DOHH2 (cell line): ENCODE data around the gene ENTPD3.

Experiments
- H3F3A ChIP-seq: fragments of 200-600 bp; sonication (generic), shearing (Covaris generic); 2 replicates; pipeline ENCODE4 v1.6.0; 2016; ENCODE audit warnings: antibody characterized with exemption, mild to moderate bottlenecking; ENCODE audit not compliant: control insufficient read depth, insufficient read depth
- H3K27ac ChIP-seq: fragments of 200-600 bp; sonication (generic); 2 replicates; pipeline ENCODE4 v1.5.1; 2014; ENCODE audit warnings: low read depth, mild to moderate bottlenecking, low read length, moderate library complexity
- H3K27me3 ChIP-seq: fragments of 200-600 bp; sonication (generic); 2 replicates; pipeline ENCODE4 v1.6.1; 2014; ENCODE audit warnings: mild to moderate bottlenecking, low read length, mixed read lengths; ENCODE audit not compliant: control insufficient read depth
- H3K36me3 ChIP-seq: fragments of 200-600 bp; sonication (generic); 2 replicates; pipeline ENCODE4 v1.6.1; 2014; ENCODE audit warnings: mild to moderate bottlenecking, low read length, moderate library complexity, mixed read lengths; ENCODE audit not compliant: control insufficient read depth
- H3K4me1 ChIP-seq: fragments of 200-600 bp; sonication (generic); 2 replicates; pipeline ENCODE4 v1.6.1; 2014; ENCODE audit warnings: mild to moderate bottlenecking, low read length, mixed read lengths; ENCODE audit not compliant: control insufficient read depth
- H3K4me2 ChIP-seq: fragments of 200-600 bp; sonication (generic); 2 replicates; pipeline ENCODE4 v1.6.0; 2014; ENCODE audit warnings: mild to moderate bottlenecking, low read length, moderate library complexity
- H3K4me3 ChIP-seq: fragments of 200-600 bp; sonication (generic); 2 replicates; pipeline ENCODE4 v1.5.1; 2014; ENCODE audit warnings: mild to moderate bottlenecking, low read length, mixed read lengths
- H3K79me2 ChIP-seq: fragments of 200-600 bp; sonication (generic); 2 replicates; pipeline ENCODE4 v1.6.1; 2014; ENCODE audit warnings: mild to moderate bottlenecking, low read length, mixed read lengths; ENCODE audit not compliant: control insufficient read depth
- H3K9me2 ChIP-seq: fragments of 200-600 bp; sonication (generic); replicated peaks from 2 replicates; pipeline ENCODE4 v1.6.1; 2014; ENCODE audit warnings: mild to moderate bottlenecking, low read length, mixed read lengths; ENCODE audit not compliant: control insufficient read depth
- H3K9me3 ChIP-seq: fragments of 200-600 bp; sonication (generic); 2 replicates; pipeline ENCODE4 v1.6.1; 2014; ENCODE audit warnings: antibody characterized with exemption, low read length, mixed read lengths; ENCODE audit not compliant: control insufficient read depth, insufficient read depth
- H4K20me1 ChIP-seq: fragments of 200-600 bp; sonication (generic); 2 replicates; pipeline ENCODE4 v1.6.0; 2014; ENCODE audit warnings: low read depth, mild to moderate bottlenecking, antibody characterized with exemption, low read length, moderate library complexity; ENCODE audit not compliant: control insufficient read depth, insufficient read depth
- CTCF ChIP-seq: fragments of 200-600 bp; sonication (generic); IDR thresholded peaks from one replicate; pipeline ENCODE4 v1.5.1; 2014; ENCODE audit warnings: antibody characterized with exemption, mild to moderate bottlenecking, low read depth, low read length; ENCODE audit not compliant: poor library complexity, severe bottlenecking
- EZH2phosphoT487 ChIP-seq: fragments of 200-600 bp; sonication (generic); IDR thresholded peaks from 2 replicates; pipeline ENCODE4 v1.6.1; 2017; ENCODE audit warnings: borderline replicate concordance, mild to moderate bottlenecking, antibody characterized with exemption, low read length, moderate library complexity, mixed read lengths

Gene ENTPD3

GRCh38 chr3:40387001-40387894 is at the start of gene ENTPD3:
Gene ENTPD3, plus strand, starts transcription at chr3:40387184. Its CDS starts 874 bp downstream, at chr3:40388058.
- Histone ChIP-seq H3K9me3 (no peaks in the 10 kb centered on the region), H3K79me2 (no peaks in the 10 kb centered on the region), H3K36me3 (no peaks in the 10 kb centered on the region), H4K20me1 (no peaks in the 10 kb centered on the region), H3K27me3 (peaks cover 20% of the 10 kb centered on the region), H3K4me2 (no peak within 1 kb of the TSS), H3F3A (no peaks in the 10 kb centered on the region), H3K9me2 (no peaks in the 10 kb centered on the region), H3K27ac (no peak within 1 kb of the TSS), H3K4me1 (no peaks in the 10 kb centered on the region), H3K4me3 (no peak within 1 kb of the TSS)
- no peak for TF ChIP-seq CTCF
- TF ChIP-seq EZH2phosphoT487 = no peak

GRCh38 chr3:40339871-40340270 is 47.1 kb upstream of the ENTPD3 start:
- H3K27me3 ChIP-seq = peaks cover 6% of the 10 kb centered on the region; the same call in 1 of the 2 replicates
- no peak overlapping the region for H3K27ac ChIP-seq
- no peaks in the 10 kb centered on the region for H3K9me3 ChIP-seq
- H3F3A ChIP-seq = no peaks in the 10 kb centered on the region
- H4K20me1 ChIP-seq = no peaks in the 10 kb centered on the region
- TF ChIP-seq EZH2phosphoT487 (no peak), CTCF (no peak)
- no peaks in the 10 kb centered on the region for H3K9me2 ChIP-seq
- H3K79me2 ChIP-seq = no peaks in the 10 kb centered on the region
- H3K4me3 ChIP-seq = no peak overlapping the region
- H3K4me2 ChIP-seq = no peak overlapping the region
- H3K4me1 ChIP-seq = no peaks in the 10 kb centered on the region
- H3K36me3 ChIP-seq = no peaks in the 10 kb centered on the region

DNA sequence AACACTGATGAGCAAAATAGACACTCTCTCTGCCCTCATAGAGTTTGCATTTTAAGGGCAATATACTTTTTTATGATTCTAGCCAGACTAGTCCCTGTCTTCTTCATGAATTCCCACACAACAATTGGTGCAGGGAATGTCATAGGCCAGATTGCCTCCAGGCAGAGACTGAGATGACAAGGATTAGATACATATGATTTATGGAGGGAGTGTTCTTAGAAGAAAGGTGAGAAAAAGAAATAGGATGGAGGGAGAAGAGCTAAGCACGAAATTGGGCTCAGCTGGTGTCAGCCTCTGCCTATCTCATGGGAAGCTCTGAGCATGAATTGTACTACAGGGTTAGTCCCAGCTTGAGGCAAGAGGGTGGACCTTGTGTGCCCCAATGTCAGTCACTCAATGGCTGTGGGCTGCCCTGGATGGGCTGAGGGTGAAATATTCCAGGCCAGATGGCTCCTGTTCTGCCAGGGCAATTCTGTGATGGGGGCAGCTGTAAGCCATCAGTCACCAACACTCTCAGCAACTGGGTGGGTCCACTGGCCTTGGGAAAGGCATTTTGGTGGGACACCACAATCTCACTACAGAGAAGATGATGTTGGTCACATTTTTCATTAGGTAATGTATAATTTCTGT is 46.3 kb upstream of the ENTPD3 start:
- Histone ChIP-seq H3K4me3 (no peak overlapping the region), H3K79me2 (no peaks in the 10 kb centered on the region), H4K20me1 (no peaks in the 10 kb centered on the region), H3K36me3 (no peaks in the 10 kb centered on the region), H3K9me2 (no peaks in the 10 kb centered on the region), H3K9me3 (no peaks in the 10 kb centered on the region), H3F3A (no peaks in the 10 kb centered on the region), H3K4me1 (no peaks in the 10 kb centered on the region), H3K27ac (no peak overlapping the region), H3K4me2 (no peak overlapping the region), H3K27me3 (peaks cover 6% of the 10 kb centered on the region; the same call in 1 of the 2 replicates)
- no peak for TF ChIP-seq CTCF
- TF ChIP-seq EZH2phosphoT487 = no peak
